Prostate gland (tissue), 2 donors: ENCODE measurements around the gene HDAC8.
"Not testable (repeated sequence)": the region's sequence is repeated elsewhere in the genome, so short reads cannot be mapped to it uniquely, and the experiment has no call there.

ENCODE experiments used
- CTCF ChIP-seq, 4 experiments: fragments of 200-600 bp in 2 of 4; fragments of 450-650 bp in 2 of 4; sonication (generic) in 2 of 4; IDR thresholded peaks; 1 replicate in 3 of 4; 2 replicates in 1 of 4; pipeline ENCODE4 v1.5.1; 2016 to 2019; ENCODE audit warnings: antibody characterized with exemption in 4 of 4, mild to moderate bottlenecking in 2 of 4, moderate library complexity in 2 of 4
- POLR2A ChIP-seq: fragments of 450-650 bp; IDR thresholded peaks from one replicate; pipeline ENCODE4 v1.6.1; 2016; ENCODE audit warnings: antibody characterized with exemption, mild to moderate bottlenecking

GRCh38 chrX:72559655-72560054, 13.0 kb downstream of the HDAC8 start:
- not testable (repeated sequence) for TF ChIP-seq CTCF (IDR thresholded peaks at IDR 0.05); POLR2A
